OCI-LY7 (cell line): ENCODE measurements around the gene POU2AF3. TPM values are rescaled to one million over a fixed set of nuclear protein-coding genes. Genes with fewer than 3 reads are reported as not detected.

Experiments
- BruUV-seq: library from RNA; stranded (reverse); fragments of 400-500 nt; replicated peaks from 2 replicates; lab custom pipeline; 2021; lab: Mats Ljungman, UMichigan
- CTCF ChIA-PET: fragments of 300-600 bp; sonication (Branson Sonifier 250); formaldehyde crosslinking; loops from one replicate; lab custom pipeline; 2022; ENCODE audit warnings: antibody characterized with exemption; ENCODE audit not compliant: unreplicated experiment; lab: Charles Lee
- POLR2A ChIA-PET: fragments of 300-600 bp; sonication (Branson Sonifier 250); formaldehyde crosslinking; loops from one replicate; lab custom pipeline; 2022; ENCODE audit warnings: antibody characterized with exemption; lab: Charles Lee
- DNase-seq: peaks from one replicate; pipeline ENCODE4 v3.0.0-alpha.2; 2015; ENCODE audit warnings: low spot score
- H2AFZ ChIP-seq: fragments of 200-600 bp; sonication (generic), shearing (Covaris generic); 2 replicates; pipeline ENCODE4 v1.6.1; 2014; ENCODE audit warnings: mild to moderate bottlenecking, antibody characterized with exemption, low read length, moderate library complexity
- H3K27ac ChIP-seq: fragments of 200-600 bp; sonication (generic); 2 replicates; pipeline ENCODE4 v1.5.1; 2014; ENCODE audit warnings: mixed run types, low read depth, mild to moderate bottlenecking, moderate library complexity, low read length, inconsistent platforms; ENCODE audit not compliant: poor library complexity, severe bottlenecking
- H3K36me3 ChIP-seq: fragments of 200-600 bp; sonication (generic); 2 replicates; pipeline ENCODE4 v1.6.1; 2014; ENCODE audit warnings: mild to moderate bottlenecking, antibody characterized with exemption, low read length, moderate library complexity, mixed read lengths; ENCODE audit not compliant: insufficient read depth
- H3K4me1 ChIP-seq: fragments of 200-600 bp; sonication (generic); 2 replicates; pipeline ENCODE4 v1.5.1; 2014; ENCODE audit warnings: mild to moderate bottlenecking, low read length; ENCODE audit not compliant: insufficient read depth, poor library complexity, severe bottlenecking
- H3K4me2 ChIP-seq: fragments of 200-600 bp; sonication (generic); 2 replicates; pipeline ENCODE4 v1.6.1; 2014; ENCODE audit warnings: mild to moderate bottlenecking, low read length
- H3K4me3 ChIP-seq: fragments of 200-600 bp; sonication (generic); 2 replicates; pipeline ENCODE4 v1.5.1; 2014; ENCODE audit warnings: mild to moderate bottlenecking, low read depth, low read length; ENCODE audit not compliant: poor library complexity, severe bottlenecking
- H3K79me2 ChIP-seq: fragments of 200-600 bp; sonication (generic); 2 replicates; pipeline ENCODE4 v1.6.1; 2016; ENCODE audit warnings: low read depth, mild to moderate bottlenecking, low read length, moderate library complexity, mixed read lengths; ENCODE audit not compliant: insufficient read depth
- H3K9me2 ChIP-seq: fragments of 200-600 bp; sonication (generic); 2 replicates; pipeline ENCODE4 v1.6.1; 2016; ENCODE audit warnings: mild to moderate bottlenecking, low read length, mixed read lengths; ENCODE audit not compliant: insufficient read depth
- H3K9me3 ChIP-seq: fragments of 200-600 bp; sonication (generic); 2 replicates; pipeline ENCODE4 v1.6.1; 2014; ENCODE audit warnings: mild to moderate bottlenecking, mixed run types, low read length, mixed read lengths
- H4K20me1 ChIP-seq: fragments of 200-600 bp; sonication (generic); 2 replicates; pipeline ENCODE4 v1.6.1; 2014; ENCODE audit warnings: mild to moderate bottlenecking, antibody characterized with exemption, low read length, moderate library complexity, mixed read lengths; ENCODE audit not compliant: insufficient read depth
- EZH2phosphoT487 ChIP-seq: fragments of 200-600 bp; sonication (generic); IDR thresholded peaks from 2 replicates; pipeline ENCODE4 v1.6.1; 2018; ENCODE audit warnings: low read depth, borderline replicate concordance, mild to moderate bottlenecking, mixed run types, antibody characterized with exemption, low read length, moderate library complexity, mixed read lengths
- intact Hi-C: fragments of 100-400 bp; cut with micrococcal nuclease; formaldehyde crosslinking; loops from one replicate; pipeline ENCODE4 v1.10.0; 2022; ENCODE audit not compliant: unreplicated experiment
- total RNA-seq, 2 experiments: library from RNA; depleted of rRNA in 1 of 2; stranded (reverse); fragments of >200 nt in 1 of 2; shearing (Covaris generic) in 1 of 2; gene quantifications; 2 replicates each; pipeline ENCODE4 v1.2.3, GENCODE V29; 2014 to 2022
- TF ChIP-seq, protein P1 (sequence below): fragments of 200-600 bp; sonication (generic); conservative IDR thresholded peaks from 2 replicates; pipeline ENCODE4 v1.5.1; 2014; ENCODE audit warnings: mild to moderate bottlenecking, antibody characterized with exemption, low read length, moderate library complexity, mixed read lengths

Gene POU2AF3
- total RNA-seq, 2 experiments from 2014 or later: not detected

DNA sequence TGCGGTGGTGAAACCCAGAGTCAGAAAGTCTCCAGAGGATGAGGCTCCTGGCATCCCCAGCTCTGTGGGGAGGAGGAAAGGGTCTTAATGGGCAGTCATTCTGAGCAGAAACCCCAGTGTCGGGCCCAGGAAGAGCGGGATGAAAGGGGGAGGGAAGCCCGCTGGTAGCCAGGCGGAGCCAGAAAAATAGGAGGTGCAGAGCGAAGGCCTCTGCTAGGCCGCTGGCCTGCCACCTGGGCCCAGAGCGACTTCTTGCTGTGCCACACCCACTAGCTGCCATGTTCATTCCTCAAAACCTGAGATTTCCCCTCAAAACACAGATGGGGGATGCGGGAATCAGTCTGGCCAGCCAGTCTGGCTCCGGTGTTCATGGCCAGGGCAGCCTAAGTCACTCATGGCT lies 650 bp upstream of the POU2AF3 start:
- Histone ChIP-seq H3K9me3 (no peaks in the 10 kb centered on the region), H3K9me2 (no peaks in the 10 kb centered on the region), H2AFZ (no peak overlapping the region), H3K36me3 (no peaks in the 10 kb centered on the region), H3K27ac (no peak overlapping the region), H3K79me2 (no peaks in the 10 kb centered on the region), H3K4me2 (no peak overlapping the region), H3K4me1 (peaks cover 12% of the 10 kb centered on the region), H3K4me3 (no peak overlapping the region), H4K20me1 (no peaks in the 10 kb centered on the region)
- no TSS peak for BruUV-seq
- TF ChIP-seq, protein P1, sequence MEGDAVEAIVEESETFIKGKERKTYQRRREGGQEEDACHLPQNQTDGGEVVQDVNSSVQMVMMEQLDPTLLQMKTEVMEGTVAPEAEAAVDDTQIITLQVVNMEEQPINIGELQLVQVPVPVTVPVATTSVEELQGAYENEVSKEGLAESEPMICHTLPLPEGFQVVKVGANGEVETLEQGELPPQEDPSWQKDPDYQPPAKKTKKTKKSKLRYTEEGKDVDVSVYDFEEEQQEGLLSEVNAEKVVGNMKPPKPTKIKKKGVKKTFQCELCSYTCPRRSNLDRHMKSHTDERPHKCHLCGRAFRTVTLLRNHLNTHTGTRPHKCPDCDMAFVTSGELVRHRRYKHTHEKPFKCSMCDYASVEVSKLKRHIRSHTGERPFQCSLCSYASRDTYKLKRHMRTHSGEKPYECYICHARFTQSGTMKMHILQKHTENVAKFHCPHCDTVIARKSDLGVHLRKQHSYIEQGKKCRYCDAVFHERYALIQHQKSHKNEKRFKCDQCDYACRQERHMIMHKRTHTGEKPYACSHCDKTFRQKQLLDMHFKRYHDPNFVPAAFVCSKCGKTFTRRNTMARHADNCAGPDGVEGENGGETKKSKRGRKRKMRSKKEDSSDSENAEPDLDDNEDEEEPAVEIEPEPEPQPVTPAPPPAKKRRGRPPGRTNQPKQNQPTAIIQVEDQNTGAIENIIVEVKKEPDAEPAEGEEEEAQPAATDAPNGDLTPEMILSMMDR: no peak
- TF ChIP-seq EZH2phosphoT487: no peak
- POLR2A ChIA-PET: no interaction called here
- intact Hi-C loops: no loop called here
- CTCF ChIA-PET: no interaction called here
- DNase-seq: no peak

DNA sequence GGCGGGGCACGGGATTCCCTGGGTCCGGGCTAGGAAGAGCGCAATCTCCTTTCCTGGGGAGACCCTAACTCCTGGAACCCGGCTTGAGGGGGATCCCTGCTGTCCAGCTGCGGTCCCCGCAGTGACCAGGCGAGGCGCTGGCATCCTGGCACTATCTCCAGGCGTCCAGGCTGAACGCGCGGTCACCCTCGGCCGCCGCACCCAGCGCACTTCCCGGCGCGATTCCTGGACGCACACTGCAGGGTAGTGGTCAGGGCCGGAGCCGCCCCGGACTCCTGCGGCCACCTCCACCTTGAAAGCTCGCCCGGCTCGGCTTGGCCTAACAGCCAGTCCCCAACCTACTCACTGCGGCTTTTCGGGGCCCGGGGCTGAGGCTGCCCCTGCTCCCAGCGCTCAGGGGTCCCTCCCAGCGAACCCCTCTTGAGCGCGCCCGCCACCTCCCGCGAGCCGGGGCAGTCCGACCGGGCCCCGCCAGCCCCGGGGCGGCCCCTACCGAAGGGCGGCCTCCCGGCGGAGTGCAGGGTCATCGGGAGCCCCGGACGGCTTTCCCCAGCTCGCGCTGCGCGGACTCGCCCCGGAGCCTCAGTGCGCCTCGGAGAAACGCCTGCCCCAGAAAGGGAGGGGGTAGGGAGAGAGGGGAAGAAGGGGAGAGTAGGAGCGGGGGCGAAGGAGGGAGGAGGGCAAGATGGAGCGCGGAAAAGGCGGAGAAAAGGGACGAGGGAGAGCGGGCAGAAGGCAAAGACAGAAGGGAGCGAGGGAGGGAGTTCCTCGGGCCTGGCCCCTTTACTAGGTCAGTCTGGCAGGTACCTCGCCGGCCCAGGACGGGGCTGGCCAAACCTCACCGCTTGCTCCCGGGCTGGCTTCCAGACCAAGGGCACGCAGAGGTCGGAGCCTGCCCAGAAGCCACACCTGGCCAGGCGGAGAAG lies 1.0 kb downstream of the POU2AF3 start:
- Histone ChIP-seq H4K20me1 (no peaks in the 10 kb centered on the region), H3K79me2 (no peaks in the 10 kb centered on the region), H3K4me3 (no peak overlapping the region), H3K27ac (no peak overlapping the region), H3K9me3 (no peaks in the 10 kb centered on the region), H3K9me2 (no peaks in the 10 kb centered on the region), H3K4me2 (0 out of 2 replicates have a peak overlapping the region, but pooled peaks have one; percentile 19), H2AFZ (no peak overlapping the region), H3K4me1 (peaks cover 21% of the 10 kb centered on the region), H3K36me3 (no peaks in the 10 kb centered on the region)
- ChIA-PET CTCF (no interaction called here), POLR2A (interaction anchor here (0.6 kb wide), 1 partner anchor 102 kb away, joined by 3 read pairs; no protein-coding TSS in a partner anchor)
- TF ChIP-seq, protein P1: no peak
- TF ChIP-seq EZH2phosphoT487: no peak
- intact Hi-C loops: no loop called here
- BruUV-seq: no TSS peak
- no peak for DNase-seq

DNA sequence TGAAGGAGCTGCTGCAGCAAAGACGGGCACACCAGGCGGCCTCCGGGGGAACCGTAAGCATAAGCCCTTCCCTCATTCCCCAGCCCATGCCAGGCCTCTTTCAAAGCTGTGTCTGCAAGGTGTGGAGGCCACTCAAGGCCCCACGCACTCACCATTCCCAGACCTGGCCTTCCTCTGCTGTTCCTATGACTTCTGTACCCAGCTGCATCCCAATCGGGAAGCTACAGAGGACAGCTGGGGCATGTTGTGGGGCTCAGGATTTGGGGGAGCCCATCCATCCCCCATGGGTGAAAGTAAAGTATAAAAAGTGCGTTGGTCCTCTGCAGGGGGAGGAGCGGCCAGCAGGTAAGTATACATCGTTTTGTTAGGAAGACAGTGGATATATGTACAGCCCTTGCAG lies 2.2 kb downstream of the POU2AF3 start:
- no TSS peak for BruUV-seq

More for the DNA sequence above, 2.2 kb downstream of the POU2AF3 start:
- TF ChIP-seq EZH2phosphoT487: no peak
- TF ChIP-seq, protein P1: no peak
- Histone ChIP-seq H3K4me3 (no peak overlapping the region), H3K9me2 (no peaks in the 10 kb centered on the region), H3K9me3 (no peaks in the 10 kb centered on the region), H3K79me2 (no peaks in the 10 kb centered on the region), H2AFZ (no peak overlapping the region), H3K4me1 (peaks cover 21% of the 10 kb centered on the region), H3K27ac (no peak overlapping the region), H4K20me1 (no peaks in the 10 kb centered on the region), H3K36me3 (no peaks in the 10 kb centered on the region), H3K4me2 (no peak overlapping the region)
- ChIA-PET POLR2A (no interaction called here), CTCF (no interaction called here)
- intact Hi-C loops: no loop called here
- no peak for DNase-seq
